ENCODE data around the gene IMMP1L. TPM values are rescaled to one million over a fixed set of nuclear protein-coding genes. Genes with fewer than 3 reads are reported as not detected.

The IMMP1L gene
- 10 to 100 TPM in 3 of 6 experiments, 1 to 10 TPM in 3; 5.9 to 17.9 (median 10.6) TPM for total RNA-seq
- long read RNA-seq, partial matches to known transcripts, result 0 of 6 reads
- long read RNA-seq, other reads (novel, unspliced or antisense), result 1 of 6 reads

DNA sequence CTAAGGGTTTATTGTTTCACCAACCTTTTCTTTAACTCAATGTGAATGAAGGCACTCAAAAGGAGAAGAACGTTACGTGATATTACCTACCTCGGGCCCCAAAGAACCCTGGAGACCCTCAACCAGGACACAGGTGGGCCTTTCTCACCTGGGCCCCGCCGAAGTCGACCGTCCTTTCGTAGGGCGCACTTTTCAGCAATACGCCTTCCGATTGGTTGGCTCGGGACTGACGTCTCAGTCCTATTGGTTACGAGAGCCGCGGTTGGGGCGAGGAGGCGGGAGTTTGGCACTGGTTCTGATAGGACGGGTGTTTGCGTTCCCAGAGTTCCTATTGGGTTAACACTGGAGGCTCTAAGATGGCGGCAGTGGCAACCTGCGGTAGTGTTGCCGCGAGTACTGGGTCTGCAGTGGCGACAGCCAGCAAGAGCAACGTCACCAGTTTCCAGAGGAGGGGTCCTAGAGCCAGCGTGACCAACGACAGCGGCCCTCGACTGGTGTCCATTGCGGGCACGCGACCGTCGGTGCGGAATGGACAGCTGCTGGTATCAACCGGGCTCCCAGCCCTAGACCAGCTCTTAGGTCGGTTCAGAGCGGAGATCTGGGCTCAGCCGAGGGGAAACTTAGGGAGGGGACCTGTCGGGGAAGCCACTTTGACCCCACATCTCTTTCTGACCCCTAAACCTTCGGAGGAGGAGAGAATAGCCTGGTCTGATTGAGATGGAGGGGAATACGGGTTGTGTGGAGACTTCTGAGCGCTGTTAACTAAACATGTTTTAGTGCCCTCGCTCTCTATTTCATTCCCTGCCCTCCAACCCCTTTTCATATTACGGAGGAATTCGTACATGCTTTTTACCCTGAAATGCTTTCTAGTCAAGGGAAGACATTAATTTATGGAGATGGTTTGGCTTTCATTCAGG is at the start of gene IMMP1L, which contains the start of gene ELP4:
TSS of gene IMMP1L (minus strand) at position 194 of the 917 bp plus-strand sequence. CDS start 46,346 bp downstream, outside the sequence.
TSS of gene ELP4 (plus strand) at position 339 of the 917 bp plus-strand sequence. CDS start at position 357, 18 bp downstream.
- peak within 1 kb of the TSS; percentile 78 to 92 (median 81) for H3K4me3 ChIP-seq
- H3K9me3 ChIP-seq, result no peaks in the 10 kb centered on the region
- H3K27ac ChIP-seq, result peak within 1 kb of the TSS; percentile 61 to 80 (median 75)
- ATAC-seq, result peak; percentile 99 to 100 (median 99)
- H3K27me3 ChIP-seq, result no peaks in the 10 kb centered on the region
- H3K4me1 ChIP-seq, result peaks cover 0 to 12% (median 5%) of the 10 kb centered on the region in 4 donors
- TF ChIP-seq, protein P1, sequence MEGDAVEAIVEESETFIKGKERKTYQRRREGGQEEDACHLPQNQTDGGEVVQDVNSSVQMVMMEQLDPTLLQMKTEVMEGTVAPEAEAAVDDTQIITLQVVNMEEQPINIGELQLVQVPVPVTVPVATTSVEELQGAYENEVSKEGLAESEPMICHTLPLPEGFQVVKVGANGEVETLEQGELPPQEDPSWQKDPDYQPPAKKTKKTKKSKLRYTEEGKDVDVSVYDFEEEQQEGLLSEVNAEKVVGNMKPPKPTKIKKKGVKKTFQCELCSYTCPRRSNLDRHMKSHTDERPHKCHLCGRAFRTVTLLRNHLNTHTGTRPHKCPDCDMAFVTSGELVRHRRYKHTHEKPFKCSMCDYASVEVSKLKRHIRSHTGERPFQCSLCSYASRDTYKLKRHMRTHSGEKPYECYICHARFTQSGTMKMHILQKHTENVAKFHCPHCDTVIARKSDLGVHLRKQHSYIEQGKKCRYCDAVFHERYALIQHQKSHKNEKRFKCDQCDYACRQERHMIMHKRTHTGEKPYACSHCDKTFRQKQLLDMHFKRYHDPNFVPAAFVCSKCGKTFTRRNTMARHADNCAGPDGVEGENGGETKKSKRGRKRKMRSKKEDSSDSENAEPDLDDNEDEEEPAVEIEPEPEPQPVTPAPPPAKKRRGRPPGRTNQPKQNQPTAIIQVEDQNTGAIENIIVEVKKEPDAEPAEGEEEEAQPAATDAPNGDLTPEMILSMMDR (IDR thresholded peaks at IDR 0.05), result no peak
- TF ChIP-seq POLR2A (IDR thresholded peaks at IDR 0.05), result peak; percentile 63
- peak; percentile 94 to 97 (median 95) for DNase-seq
- WGBS (ENCODE audit: insufficient coverage, low coverage, low lambda C conversion rate, missing lambda C conversion rate), result under 1% methylated on average over 24 of the region's 47 CpGs
- intact Hi-C loops (cut with DNase I), result no loop called here
- H3K36me3 ChIP-seq, result no peaks in the 10 kb centered on the region

DNA sequence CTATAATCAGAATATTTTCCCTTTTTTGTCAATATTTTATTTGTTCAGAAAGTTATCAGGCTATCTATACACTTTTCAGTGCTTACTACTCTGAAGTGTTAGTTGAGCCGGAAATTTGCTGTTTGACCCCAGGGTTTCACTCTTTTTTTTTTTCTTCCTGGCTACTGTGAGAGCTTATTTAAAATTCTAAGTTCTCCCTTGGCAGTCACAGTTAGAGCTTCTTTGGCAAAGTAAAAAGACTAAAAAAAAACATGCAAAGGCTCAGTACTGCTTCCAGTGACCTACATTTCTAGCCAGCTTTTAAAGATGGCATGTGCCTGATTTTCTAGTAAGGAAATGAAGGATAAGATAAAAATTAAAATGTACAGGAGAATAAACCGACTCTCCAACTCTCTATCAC is 48.6 kb upstream of the IMMP1L start:
- TF ChIP-seq, protein P1 (IDR thresholded peaks at IDR 0.05), result no peak
- TF ChIP-seq POLR2A (IDR thresholded peaks at IDR 0.05), result no peak
- 62% methylated on average over 2 of the region's 2 CpGs for WGBS (ENCODE audit: insufficient coverage, low coverage, low lambda C conversion rate, missing lambda C conversion rate)
- DNase-seq (no peak), ATAC-seq (no peak)
- H3K27me3 ChIP-seq, result no peaks in the 10 kb centered on the region
- no peaks in the 10 kb centered on the region for H3K36me3 ChIP-seq
- no peak overlapping the region for H3K4me3 ChIP-seq
- intact Hi-C loops (cut with DNase I), result no loop called here
- H3K9me3 ChIP-seq, result no peaks in the 10 kb centered on the region
- H3K27ac ChIP-seq, result no peak overlapping the region
- no peaks in the 10 kb centered on the region for H3K4me1 ChIP-seq

- Histone ChIP-seq H3K4me1 (no peaks in the 10 kb centered on the region), H3K27ac (no peak overlapping the region), H3K4me3 (no peak overlapping the region), H3K27me3 (no peaks in the 10 kb centered on the region), H3K36me3 (no peaks in the 10 kb centered on the region), H3K9me3 (no peaks in the 10 kb centered on the region)
- intact Hi-C loops (cut with DNase I), result no loop called here
- no peak for ATAC-seq
- DNase-seq, result no peak
- WGBS (ENCODE audit: insufficient coverage, low coverage, low lambda C conversion rate, missing lambda C conversion rate), result 95% methylated on average over 1 of the region's 1 CpG
- TF ChIP-seq, protein P1 (IDR thresholded peaks at IDR 0.05), result no peak
- TF ChIP-seq POLR2A (IDR thresholded peaks at IDR 0.05), result no peak
Measured at GRCh38 chr11:31555938-31556337, 46.5 kb upstream of the IMMP1L start.

DNA sequence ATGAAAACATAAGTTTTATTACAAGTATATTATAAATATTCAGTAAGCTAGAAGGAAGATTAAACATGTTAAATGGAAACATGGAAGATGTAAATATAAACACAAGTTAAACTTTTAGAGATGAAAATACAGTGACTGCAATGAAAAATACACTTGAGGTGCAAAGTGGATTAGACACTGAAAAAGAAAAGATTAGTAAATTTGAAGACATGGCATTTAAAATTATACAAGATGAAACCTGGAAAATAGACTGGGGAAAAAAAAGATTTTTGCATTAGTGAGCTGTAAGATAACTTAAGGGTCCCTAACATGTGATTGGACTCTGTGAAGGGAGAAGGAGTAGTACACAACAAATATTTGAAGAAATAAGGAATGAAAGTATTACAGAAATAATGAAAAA is 33.4 kb upstream of the IMMP1L start:
- DNase-seq, result no peak
- no peaks in the 10 kb centered on the region for H3K4me1 ChIP-seq
- no peak for ATAC-seq
- peaks cover 0 to 2% (median 0%) of the 10 kb centered on the region in 4 donors for H3K36me3 ChIP-seq
- intact Hi-C loops (cut with DNase I), result no loop called here
- H3K27me3 ChIP-seq, result no peaks in the 10 kb centered on the region
- TF ChIP-seq, protein P1 (IDR thresholded peaks at IDR 0.05), result no peak
- no peak for TF ChIP-seq POLR2A (IDR thresholded peaks at IDR 0.05)
- no peak overlapping the region for H3K4me3 ChIP-seq
- H3K27ac ChIP-seq, result no peak overlapping the region
- no peaks in the 10 kb centered on the region for H3K9me3 ChIP-seq
